CD4-positive, alpha-beta T cell treated with Interferon gamma for 1 hour (primary cell): ENCODE data around the gene MCMBP.

Experiments
- DNase-seq: peaks from one replicate; pipeline ENCODE4 v3.0.0-alpha.2; 2020

MCMBP gene

GRCh38 chr10:119781498-119781897 is 91.1 kb downstream of the MCMBP start:
- DNase-seq, result no peak

- DNase-seq, result no peak
Measured at GRCh38 chr10:119780879-119781480, 91.7 kb downstream of the MCMBP start.
